GM18858 (cell line): ENCODE measurements around the gene DOLK.

Experiments used
- ATAC-seq: cut with Tn5 transposase; IDR thresholded peaks from one replicate; pipeline ENCODE4 v1.9.1; 2021; ENCODE audit not compliant: unreplicated experiment

DOLK gene

DNA sequence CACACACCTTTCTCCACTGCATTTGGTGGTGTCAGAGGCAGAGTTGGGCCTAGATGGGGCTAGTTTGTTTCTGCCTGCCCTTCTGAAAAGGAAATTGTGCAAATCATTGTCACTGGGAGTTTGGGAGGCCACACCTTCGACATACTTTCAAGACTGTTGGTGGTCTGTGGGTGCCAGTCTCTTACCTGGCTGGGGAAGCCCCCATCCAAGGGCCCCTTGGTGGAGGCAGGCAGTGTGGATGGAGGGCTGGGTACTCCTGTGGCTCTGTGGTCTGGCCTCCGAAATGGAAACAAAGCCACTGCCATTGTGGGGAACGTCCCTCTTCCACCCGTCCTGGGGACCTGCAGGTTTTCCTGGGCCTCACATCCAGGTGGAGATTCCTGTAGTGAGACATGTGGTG lies 37.5 kb downstream of the DOLK start:
- ATAC-seq: no peak

DNA sequence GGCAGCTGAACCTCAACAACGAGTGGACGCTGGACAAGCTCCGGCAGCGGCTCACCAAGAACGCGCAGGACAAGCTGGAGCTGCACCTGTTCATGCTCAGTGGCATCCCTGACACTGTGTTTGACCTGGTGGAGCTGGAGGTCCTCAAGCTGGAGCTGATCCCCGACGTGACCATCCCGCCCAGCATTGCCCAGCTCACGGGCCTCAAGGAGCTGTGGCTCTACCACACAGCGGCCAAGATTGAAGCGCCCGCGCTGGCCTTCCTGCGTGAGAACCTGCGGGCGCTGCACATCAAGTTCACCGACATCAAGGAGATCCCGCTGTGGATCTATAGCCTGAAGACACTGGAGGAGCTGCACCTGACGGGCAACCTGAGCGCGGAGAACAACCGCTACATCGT lies 39.0 kb downstream of the DOLK start:
- no peak for ATAC-seq

DNA sequence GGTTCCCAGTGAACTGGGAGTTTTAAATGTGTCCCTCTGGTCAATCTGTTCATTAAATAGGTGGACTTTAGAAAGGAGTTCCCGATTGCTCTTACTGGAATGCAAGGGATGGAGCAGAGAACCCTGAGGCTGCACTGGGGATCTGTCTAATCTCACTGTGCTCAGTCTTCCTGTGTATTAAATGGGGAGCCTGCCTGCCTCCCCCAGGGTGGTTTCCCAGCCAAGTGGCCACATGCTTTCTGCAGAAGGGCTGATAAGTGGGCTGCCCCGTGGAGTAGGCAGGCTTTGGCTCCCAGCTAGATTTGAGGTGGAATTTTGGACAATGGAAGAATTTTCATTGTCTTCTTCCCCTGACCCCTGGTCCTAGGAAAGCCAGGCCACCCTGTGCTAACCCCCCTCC lies 40.7 kb downstream of the DOLK start:
- ATAC-seq: no peak

DNA sequence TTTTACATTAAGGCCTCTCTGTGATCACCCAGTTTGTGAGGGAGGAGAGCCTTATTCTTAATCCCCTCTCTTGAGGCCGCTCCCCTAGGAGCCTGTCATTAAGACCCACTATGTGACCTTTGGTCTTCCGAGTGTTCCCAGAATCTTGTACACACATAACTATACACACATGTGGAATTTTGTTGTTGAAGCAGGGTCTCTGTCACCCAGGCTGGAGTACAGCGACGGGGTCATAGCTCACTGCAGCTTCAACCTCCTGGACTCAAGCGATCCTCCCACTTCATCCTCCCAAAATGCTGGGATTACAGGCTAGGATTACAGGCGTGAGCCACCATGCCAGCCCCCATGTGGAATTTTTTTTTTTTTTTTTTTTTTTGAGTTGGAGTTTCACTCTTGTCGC lies 41.4 kb downstream of the DOLK start:
- ATAC-seq: no peak

DNA sequence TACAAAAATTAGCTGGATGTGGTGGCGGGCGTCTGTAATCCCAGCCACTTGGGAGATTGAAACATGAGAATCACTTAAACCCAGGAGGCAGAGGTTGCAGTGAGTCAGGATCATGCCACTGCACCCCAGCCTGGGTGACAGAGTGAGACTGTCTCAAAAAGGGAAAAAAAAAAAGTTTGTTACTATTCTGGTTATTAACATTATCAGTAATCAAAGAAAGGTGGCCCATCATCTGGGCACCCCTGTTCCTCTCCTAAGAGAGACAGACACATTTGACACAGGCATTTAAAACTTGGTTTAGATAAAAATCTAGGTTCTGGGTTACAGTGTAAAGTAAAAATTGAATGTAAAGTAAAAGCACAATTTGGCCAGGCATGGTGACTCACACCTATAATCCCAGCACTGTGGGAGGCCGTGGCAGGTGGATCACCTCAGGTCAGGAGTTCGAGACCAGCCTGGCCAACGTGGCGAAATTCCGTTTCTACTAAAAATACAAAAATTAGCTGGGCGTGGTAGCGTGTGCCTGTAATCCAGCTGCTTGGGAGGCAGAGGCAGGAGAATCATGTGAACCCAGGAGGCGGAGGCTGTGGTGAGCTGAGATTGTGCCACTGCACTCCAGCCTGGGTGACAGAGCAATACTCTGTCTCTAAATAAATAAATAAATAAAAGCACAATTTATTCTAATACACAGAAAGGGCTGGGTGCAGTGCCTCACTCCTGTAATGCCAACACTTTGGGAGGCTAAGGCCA lies 43.4 kb downstream of the DOLK start:
- ATAC-seq: no peak

DNA sequence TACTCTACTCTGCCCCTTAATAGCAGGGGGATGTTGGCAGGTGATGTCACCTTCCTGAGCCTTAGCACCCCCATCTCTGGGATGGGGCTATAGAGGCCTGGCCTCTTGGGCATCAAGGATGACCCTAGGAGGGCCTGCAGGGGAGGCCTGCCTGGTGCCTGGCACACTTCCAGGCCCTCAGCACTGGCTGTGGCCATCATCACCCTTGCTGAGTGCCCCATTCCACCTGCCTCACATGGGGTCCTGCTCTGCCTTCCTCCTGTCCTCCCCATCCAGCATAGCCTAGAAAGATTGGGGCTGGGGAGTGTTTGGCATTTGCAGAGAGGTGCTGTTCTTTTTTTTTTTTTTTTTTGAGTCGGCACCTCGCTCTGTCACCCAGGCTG lies 44.3 kb downstream of the DOLK start:
- ATAC-seq: no peak

DNA sequence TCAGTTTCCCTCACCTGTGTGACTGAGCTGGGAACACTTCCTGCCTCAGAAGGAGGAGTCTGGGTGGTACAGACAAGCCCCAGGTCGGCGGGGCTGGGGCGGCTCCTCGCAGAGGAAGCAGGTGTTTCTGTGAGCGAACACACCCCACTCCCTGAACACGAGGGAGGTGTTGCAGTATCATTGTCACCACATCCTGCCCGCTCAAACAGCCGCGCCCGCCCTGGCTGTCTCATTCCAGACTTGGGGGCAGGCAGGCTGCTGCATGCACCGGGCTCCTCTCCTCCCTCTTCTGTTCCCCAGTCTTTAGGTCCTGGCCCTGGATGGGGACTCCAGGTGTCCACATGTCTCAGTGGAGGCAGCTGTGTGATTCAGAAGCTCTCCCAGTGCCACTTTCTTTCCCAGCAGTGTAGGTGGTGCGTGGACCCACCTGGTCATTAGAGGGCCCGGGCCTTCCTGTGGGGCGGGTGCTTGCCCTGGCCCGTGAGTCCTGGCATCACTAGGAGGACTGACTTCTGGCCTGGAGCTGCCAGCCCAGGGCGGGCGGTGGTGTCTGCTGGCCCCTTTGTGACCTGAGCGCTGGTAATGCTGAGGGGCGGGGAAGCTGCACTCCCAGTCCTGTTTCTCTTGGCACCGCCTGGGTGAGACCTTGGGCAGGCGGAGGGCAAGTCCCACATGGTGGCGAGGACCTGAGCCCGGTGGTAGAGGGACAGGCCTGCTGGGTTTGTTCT lies 44.9 kb downstream of the DOLK start:
- ATAC-seq: no peak

DNA sequence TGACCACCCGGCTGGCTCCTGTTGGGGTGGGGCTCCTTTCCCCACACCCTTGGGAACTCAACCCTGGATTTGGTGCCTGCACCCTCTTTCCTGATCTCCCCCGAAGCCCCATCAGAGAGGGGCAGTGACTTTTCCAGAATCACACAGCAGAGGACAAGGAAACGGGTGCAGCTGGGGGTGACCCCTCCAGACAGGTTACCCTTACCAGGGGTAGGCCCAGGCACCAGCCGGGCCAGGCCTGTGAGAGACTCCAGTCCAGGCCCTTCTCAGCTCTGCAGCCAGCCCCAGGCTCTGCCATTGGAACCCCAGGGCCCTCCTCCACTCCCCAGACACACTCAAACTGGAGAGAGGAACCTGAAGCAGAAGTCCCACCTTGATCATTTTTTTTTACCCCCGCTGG lies 45.6 kb downstream of the DOLK start:
- no peak for ATAC-seq

DNA sequence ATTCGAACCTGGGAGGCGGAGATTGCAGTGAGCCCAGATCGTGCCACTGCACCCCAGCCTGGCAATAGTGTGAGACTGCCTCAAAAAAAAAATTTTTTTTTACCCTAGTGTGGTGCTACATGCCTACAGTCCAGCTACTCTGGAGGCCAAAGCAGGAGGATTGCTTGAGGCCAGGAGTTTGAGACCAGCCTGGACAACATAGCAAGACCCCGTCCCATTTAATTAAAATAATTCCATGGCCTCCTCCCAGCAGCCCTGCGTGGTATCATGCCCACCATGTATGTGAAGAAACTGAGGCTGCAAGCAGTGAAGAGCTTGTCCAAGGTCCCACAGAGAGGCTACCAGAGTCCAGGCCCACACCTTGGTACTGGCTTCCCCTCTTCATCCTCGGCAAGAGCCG lies 46.0 kb downstream of the DOLK start:
- ATAC-seq: no peak

DNA sequence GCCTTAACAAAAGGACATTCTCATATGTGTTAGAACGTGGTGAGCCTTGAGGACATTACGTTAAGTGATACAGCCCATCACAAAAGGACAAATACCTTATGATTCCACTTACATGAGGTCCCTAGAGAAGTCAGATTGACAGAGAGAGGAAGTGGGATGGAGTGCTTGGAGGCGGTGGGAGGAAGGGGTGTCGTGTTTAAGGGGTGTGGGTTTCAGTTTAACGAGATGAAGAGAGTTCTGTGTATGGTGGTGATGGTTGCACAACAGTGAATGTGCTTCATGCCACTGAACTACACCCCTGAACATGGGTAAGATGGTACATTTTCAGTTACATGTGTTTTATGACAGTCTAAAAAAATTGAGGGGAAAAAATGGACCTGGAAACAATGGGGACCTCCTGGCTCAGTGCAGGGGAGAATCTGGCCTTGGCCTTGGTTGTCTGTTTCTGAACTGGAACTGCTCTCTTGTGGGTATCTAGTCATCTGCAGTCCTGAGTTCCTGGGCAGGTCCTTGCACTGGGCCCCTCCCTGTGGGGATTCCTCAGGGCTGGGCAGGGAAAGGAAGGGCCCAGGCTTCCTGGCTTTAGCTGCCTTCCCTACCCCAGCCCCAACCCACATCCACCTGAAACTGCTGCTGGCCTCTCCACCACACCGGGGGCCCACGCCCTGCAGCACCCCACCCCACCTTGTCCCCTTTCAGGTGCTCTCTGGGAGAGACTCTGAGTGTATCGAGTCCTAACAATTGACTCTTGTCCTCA lies 47.7 kb downstream of the DOLK start:
- ATAC-seq: no peak

DNA sequence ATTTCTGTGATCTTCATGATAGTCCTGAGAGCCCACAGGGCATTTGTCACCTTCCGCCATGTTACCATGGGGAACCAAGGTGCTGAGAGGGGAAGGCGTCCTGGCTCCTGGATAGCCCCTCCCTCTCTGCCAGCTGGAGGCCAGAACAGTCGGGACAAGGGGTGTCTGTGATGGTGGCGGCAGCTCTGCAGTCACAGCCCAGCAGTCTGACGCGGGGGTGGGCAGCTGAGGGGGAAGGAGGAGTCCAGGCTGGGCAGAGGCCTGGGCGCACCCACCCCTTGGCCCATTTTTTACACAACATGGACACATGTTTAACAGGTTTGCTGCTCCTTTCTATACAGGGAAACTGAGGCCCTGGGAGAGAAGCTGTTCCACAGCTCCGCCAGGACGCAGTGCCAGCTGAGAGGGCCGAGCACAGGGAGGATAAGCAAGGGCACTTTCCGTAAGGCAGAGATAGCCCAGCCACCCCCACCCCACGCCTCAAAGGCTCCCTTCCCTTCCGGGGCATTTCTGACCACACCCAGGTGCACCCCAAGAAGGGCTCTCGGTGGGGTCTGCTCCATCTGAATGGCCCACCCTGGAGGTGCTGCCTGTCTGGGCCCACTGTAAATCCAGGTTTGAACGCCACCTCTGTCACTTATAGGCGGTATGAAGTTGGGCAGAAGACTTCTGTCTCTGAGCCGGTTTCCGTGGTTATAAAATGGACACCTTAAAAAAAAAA lies 48.4 kb downstream of the DOLK start:
- no peak for ATAC-seq

DNA sequence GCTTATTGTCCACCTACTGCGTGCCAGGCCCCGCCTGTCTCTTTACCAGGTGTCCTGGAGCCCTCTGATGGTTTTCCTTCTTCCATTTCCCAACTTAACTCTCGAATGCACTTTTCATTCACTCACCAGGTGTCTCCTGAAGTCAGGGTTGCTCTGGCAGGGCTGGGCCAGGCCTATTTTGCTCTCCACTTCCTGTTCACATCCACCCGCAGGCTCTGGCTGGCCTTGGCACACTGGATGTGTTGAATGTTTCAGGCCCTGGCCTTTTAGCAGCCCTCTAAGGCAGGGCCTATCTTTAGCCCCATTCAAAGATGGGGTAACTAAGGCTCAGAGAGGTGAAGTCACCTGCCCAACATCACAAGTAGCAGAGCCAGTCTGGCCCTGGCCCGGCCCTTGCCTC lies 49.0 kb downstream of the DOLK start:
- ATAC-seq: no peak

DNA sequence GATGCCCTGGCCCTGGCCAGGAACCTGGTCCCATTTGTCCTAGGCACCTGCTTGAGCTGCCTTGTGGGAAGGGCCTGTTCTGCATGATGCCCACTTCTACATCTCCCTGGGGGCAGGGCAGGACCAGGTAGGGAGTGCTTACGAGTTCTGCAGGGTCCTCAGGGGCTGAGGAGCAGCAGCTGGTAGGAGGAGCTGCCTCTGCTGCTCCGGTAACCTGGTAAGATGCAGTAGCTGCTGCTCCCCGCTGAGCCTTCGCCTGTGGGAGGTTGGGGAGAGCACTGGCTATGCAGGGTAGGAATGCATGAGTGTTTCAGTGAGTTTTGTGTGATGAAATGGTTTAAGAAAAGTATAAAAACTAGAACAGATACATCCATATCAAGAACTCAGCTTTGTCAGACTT lies 51.8 kb downstream of the DOLK start:
- ATAC-seq: no peak
